A673 (cell line): Measurements from ENCODE around the gene NFASC. TPM values are rescaled to one million over a fixed set of nuclear protein-coding genes. Genes with fewer than 3 reads are reported as not detected.

Source experiments
- BruUV-seq: library from RNA; stranded (reverse); fragments of 400-500 nt; replicated peaks from 2 replicates; lab custom pipeline; 2021; lab: Mats Ljungman, UMichigan
- CTCF ChIA-PET: fragments of 300-600 bp; sonication (Branson Sonifier 250); formaldehyde crosslinking; loops from one replicate; lab custom pipeline; 2022; ENCODE audit warnings: antibody characterized with exemption; lab: Charles Lee
- POLR2A ChIA-PET: fragments of 300-600 bp; sonication (Branson Sonifier 250); formaldehyde crosslinking; loops from one replicate; lab custom pipeline; 2022; ENCODE audit warnings: antibody characterized with exemption; ENCODE audit not compliant: low non-redundant PET; lab: Charles Lee
- DNase-seq: peaks from one replicate; pipeline ENCODE4 v3.0.0-alpha.2; 2015; ENCODE audit warnings: low spot score
- H3K27ac ChIP-seq: fragments of 200-600 bp; sonication (generic); 2 replicates; pipeline ENCODE4 v1.5.1; 2016; ENCODE audit warnings: mixed run types, low read depth, mild to moderate bottlenecking, mixed read lengths, antibody characterized with exemption, low read length; ENCODE audit not compliant: poor library complexity, severe bottlenecking
- H3K27me3 ChIP-seq: fragments of 200-600 bp; sonication (generic); replicated peaks from 2 replicates; pipeline ENCODE4 v1.6.1; 2017; ENCODE audit warnings: mixed run types, low read depth, mild to moderate bottlenecking, mixed read lengths, antibody characterized with exemption, low read length; ENCODE audit not compliant: insufficient read depth, poor library complexity
- H3K36me3 ChIP-seq: fragments of 200-600 bp; sonication (generic); 2 replicates; pipeline ENCODE4 v1.6.1; 2016; ENCODE audit warnings: mixed run types, mild to moderate bottlenecking, mixed read lengths, antibody characterized with exemption, low read length; ENCODE audit not compliant: insufficient read depth, poor library complexity, severe bottlenecking
- H3K4me1 ChIP-seq: fragments of 200-600 bp; sonication (generic); 2 replicates; pipeline ENCODE4 v1.6.1; 2017; ENCODE audit warnings: mixed run types, mild to moderate bottlenecking, mixed read lengths, antibody characterized with exemption, low read length; ENCODE audit not compliant: insufficient read depth, poor library complexity, severe bottlenecking
- H3K4me3 ChIP-seq: fragments of 200-600 bp; sonication (generic); 2 replicates; pipeline ENCODE4 v1.5.1; 2016; ENCODE audit warnings: low read depth, mixed run types, mild to moderate bottlenecking, mixed read lengths, low read length; ENCODE audit not compliant: poor library complexity, severe bottlenecking
- H3K9me3 ChIP-seq: fragments of 200-600 bp; sonication (generic); 2 replicates; pipeline ENCODE4 v1.6.1; 2016; ENCODE audit warnings: mixed run types, low read depth, mild to moderate bottlenecking, mixed read lengths, antibody characterized with exemption, low read length; ENCODE audit not compliant: poor library complexity, severe bottlenecking
- CTCF ChIP-seq: fragments of 300-800, 200-600 bp; sonication (generic); conservative IDR thresholded peaks from 2 replicates; pipeline ENCODE4 v1.5.1; 2017; ENCODE audit warnings: low read depth, mild to moderate bottlenecking, antibody characterized with exemption, low read length, moderate library complexity, mixed read lengths
- EZH2 ChIP-seq: fragments of 200-600 bp; sonication (generic); IDR thresholded peaks from 2 replicates; pipeline ENCODE4 v1.6.1; 2017; ENCODE audit warnings: borderline replicate concordance, low read depth, mild to moderate bottlenecking, mixed read lengths, antibody characterized with exemption, low read length; ENCODE audit not compliant: poor library complexity, severe bottlenecking
- intact Hi-C: fragments of 100-400 bp; cut with micrococcal nuclease; formaldehyde crosslinking; loops from one replicate; pipeline ENCODE4 v1.10.0; 2022; ENCODE audit not compliant: unreplicated experiment
- total RNA-seq: library from RNA; stranded (reverse); gene quantifications from 2 replicates; pipeline ENCODE4 v1.2.3, GENCODE V29; 2021

Gene NFASC
- total RNA-seq, 1 experiment from 2014 or later: 0.24 TPM

DNA sequence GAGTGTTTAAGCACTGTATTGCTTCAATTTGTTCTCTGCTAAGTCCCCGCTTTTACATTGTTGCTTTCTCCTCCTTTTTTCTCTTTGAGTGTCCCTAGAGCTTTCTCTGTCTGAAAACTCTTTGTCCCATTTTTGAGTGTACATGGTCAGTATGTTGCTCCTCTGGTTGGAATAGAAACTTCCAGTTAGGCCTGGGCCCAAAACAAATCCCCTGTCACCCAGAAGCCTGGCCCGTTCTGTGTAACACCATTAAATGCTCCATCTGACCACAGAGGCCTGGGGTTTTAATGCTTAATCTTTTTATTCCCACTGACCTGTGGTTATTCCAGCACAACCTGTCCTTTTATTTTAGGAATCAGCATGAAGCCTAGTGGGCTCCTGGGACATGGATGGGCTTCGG, 28.3 kb upstream of the NFASC start:
- Histone ChIP-seq H3K27ac (no peak overlapping the region), H3K36me3 (no peaks in the 10 kb centered on the region), H3K4me3 (no peak overlapping the region), H3K9me3 (no peaks in the 10 kb centered on the region), H3K4me1 (no peaks in the 10 kb centered on the region), H3K27me3 (no peaks in the 10 kb centered on the region)
- POLR2A ChIA-PET: no interaction called here
- no peak for DNase-seq
- intact Hi-C loops: no loop called here
- CTCF ChIA-PET: no interaction called here
- TF ChIP-seq EZH2 (no peak), CTCF (no peak)
- BruUV-seq: no TSS peak

GRCh38 chr1:204842892-204843291, 27.8 kb upstream of the NFASC start:
- ChIA-PET CTCF (no interaction called here), POLR2A (no interaction called here)
- no TSS peak for BruUV-seq
- Histone ChIP-seq H3K27me3 (no peaks in the 10 kb centered on the region), H3K36me3 (no peaks in the 10 kb centered on the region), H3K27ac (no peak overlapping the region), H3K9me3 (no peaks in the 10 kb centered on the region), H3K4me1 (no peaks in the 10 kb centered on the region), H3K4me3 (no peak overlapping the region)
- DNase-seq: peak; percentile 42
- intact Hi-C loops: no loop called here
- no peak for TF ChIP-seq EZH2
- no peak for TF ChIP-seq CTCF

DNA sequence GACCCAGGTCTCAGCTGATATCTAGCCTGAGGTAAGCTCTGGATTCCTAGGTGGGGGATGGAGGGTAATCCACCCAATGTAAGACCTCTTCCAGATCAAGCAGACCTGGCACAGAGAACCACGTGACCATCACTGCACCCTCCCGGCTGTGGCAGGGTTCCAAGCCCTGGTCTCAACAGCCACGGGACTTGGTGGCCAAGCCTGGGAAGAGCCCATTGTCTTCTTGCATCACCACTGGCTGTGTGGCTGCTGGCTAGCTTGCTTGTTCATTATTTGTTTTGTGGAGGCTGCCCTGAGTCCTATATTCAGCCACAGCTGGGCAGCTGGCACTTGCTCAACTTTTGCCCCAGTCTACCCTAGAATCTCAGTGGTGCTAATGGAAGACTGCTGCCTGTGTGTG, 24.1 kb upstream of the NFASC start:
- DNase-seq: no peak
- H3K9me3 ChIP-seq: no peaks in the 10 kb centered on the region
- BruUV-seq: no TSS peak
- no peaks in the 10 kb centered on the region for H3K36me3 ChIP-seq
- no peak overlapping the region for H3K4me3 ChIP-seq
- no peak overlapping the region for H3K27ac ChIP-seq
- POLR2A ChIA-PET: no interaction called here
- CTCF ChIA-PET: no interaction called here
- intact Hi-C loops: no loop called here
- TF ChIP-seq EZH2: no peak
- no peak for TF ChIP-seq CTCF
- no peaks in the 10 kb centered on the region for H3K4me1 ChIP-seq
- no peaks in the 10 kb centered on the region for H3K27me3 ChIP-seq
